HG03196 (cell line): Measurements from ENCODE around the gene GALNT7.
"Not testable (repeated sequence)": the region's sequence is repeated elsewhere in the genome, so short reads cannot be mapped to it uniquely, and the experiment has no call there.

Experiments
- ATAC-seq: cut with Tn5 transposase; IDR thresholded peaks from one replicate; pipeline ENCODE4 v1.9.1; 2021; ENCODE audit not compliant: unreplicated experiment

GALNT7 gene

DNA sequence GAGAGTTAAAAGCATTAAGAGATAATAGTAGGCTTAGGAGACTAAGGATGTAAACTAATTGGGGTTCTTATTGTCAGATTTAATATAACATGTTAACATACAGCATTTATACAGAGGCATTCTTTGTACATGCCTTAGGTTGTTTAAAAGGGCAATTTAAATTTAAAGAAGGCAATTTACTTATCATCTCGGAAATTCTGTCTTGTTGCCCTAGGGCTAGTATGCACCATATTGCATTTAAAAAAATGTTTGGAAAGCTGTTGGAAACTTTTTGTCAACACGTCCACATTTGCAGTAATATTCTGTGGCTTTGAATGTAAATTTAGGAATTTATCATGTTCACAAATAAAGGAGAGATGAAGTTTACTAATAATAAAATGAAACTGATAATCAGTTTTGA is 25.5 kb downstream of the GALNT7 start:
- no peak for ATAC-seq

DNA sequence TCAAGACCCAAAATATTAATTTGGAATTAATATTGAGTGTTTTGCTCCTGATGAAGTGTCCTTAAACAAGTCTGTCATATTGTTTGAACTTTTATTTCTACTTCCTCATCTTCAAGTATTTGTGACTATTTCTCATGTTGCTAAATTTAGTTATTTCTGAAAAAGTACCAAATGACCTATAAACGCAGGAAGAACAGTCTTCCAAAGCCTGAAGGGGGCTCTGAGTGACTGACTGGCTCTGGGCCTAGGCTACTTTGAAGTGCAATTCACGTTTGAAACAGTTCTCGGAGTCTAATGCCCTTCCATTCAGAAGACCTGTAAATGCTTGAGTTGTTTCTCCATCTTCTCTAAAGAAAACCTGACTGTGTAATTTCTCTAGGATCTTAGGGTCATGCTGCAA is 26.5 kb downstream of the GALNT7 start:
- ATAC-seq = no peak

DNA sequence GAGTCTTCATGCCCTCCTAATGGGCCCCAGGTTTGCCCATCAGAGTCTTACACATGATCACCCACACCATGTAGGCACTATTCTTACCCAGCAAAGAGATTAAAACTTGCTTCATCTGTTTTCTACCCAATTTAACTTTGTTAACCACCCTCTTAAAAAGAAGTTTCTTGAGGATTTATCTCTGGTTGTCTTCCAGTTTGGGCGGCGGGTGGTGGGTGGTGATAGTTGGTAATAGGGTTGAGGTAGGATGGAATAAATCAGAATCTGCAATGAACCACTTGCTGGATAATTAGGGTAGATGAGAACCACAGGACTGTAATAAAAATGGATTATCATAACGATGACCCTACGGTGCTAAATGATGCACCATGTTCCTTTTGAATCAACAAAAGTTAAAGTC is 30.9 kb downstream of the GALNT7 start:
- ATAC-seq = no peak

DNA sequence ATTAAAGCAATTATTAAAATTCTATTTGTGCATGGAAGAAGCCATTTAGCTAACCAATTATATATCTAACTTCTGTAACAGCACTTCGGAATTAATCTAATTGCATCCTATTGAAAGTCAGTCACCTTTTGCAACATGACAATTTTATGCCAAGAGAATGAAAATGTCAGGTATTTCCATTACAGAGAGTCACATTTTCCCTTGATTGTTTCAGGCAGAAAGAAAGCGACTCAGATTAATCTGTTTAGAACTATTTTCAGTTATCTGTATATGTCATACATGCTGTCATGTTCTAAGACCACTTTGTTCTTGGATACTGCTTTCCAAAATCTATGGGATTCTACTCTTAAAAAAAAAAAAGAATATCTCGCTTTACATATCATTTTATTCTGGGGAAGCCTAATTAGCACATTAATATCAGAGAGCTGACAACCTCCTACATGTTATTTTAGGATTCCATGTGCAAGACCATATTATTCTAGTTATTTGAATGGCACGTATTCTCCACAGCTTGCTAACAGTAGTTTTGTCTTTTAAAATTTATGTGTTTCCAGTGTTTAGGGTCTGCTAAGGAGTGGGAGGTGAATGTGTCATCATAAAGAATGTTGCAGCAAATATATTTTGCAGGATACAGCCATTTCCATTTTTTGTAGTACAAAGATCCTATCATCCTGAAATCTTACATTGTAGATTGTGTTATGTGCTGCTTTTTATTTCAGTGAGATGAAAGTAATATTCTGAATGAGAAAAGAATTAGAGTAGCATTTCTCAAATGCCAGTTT is 31.7 kb downstream of the GALNT7 start:
- no peak for ATAC-seq

DNA sequence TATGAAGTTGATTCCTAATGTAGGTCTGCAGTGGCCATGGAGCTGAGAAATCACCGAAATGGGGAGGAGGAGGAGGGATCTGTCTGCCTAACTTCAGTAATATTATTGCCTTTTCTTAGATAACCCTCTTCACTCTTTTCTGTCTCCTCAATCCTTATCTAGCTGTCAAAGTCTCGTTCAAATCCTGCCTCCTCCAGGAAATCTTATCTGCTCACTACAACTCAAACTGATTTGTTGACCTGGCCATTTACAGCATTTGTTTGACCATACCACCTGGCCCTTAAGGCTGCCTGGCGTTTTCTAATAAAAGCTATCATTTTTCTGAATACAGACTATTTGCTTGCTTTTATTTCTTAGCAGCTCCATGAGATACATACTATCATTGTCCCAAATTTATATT is 33.8 kb downstream of the GALNT7 start:
- ATAC-seq = no peak

DNA sequence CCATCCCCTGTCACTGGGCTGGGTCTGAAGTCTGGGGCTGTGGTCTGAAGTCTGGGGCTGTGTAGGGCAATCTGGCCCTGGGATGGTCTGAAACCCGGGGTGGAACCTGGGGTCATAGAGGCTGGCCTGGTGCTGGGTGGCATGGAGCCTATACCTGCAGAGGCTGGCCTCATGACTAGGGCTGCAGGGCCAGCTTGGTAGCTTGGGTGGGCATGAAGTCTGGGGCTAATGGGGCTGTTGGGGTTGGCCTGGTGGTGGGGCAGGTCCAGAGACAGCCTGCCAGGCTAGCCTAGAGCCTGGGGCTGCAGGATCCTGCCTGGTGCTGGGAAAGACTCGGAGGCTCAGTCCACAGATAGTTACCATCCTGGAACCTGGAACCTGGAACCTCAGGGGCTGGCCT is 37.0 kb downstream of the GALNT7 start:
- no peak for ATAC-seq

DNA sequence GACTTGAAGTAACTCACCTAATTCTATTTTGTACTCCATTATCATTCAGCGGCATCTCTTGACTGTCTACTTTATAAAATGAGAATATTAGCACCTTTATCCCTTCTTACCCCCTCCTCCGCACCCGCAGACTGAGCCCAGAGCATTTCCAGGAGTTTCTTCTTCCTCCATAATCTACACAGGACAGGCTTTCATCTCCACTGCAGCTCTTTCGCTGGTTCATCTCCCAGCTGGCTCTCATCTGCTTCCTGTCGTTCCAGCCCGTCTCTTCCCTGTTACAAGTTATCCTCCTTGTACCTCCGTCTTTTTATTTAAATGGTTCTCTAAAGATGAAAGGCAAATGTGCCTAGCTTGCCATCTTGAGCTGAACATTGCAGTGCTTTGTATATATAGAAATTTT is 39.8 kb downstream of the GALNT7 start:
- no peak for ATAC-seq

DNA sequence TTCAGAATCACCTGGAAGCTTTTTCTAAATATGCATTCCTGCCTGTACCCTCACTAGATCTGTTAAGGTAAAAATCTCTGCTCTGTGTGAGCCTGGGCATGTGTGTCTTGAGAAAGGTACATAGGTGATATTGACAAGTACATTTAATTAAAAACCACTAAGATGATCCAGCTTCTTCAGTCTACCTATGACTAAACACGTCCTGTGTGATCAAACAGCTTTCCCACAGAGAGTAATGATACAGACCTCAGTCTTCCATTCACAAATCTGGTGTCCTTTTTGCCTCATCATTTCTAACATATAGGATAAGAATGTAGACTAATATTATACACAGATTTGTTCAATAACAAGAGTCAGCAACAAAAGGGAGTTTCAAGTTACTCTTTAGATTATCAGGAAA is 42.6 kb downstream of the GALNT7 start:
- no peak for ATAC-seq

DNA sequence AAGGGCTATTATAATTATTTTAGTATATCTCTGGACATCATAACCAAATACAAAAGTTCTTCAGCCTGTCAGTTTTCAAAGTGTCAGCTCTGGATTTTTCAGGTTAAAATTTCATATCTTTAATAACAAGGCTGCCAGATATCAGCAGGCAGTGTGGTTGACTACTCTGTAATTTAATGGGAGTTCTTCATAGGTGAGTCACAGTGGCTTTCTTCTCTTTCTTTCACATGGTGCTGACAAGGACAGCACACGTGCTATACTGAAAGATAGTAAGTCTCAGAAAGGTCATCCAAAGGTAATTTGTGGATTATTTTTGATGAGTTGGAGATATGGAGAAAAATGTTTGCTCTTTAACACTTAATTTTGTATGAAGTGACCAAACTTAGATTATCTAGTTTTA is 43.2 kb downstream of the GALNT7 start:
- peak; percentile 89 for ATAC-seq

DNA sequence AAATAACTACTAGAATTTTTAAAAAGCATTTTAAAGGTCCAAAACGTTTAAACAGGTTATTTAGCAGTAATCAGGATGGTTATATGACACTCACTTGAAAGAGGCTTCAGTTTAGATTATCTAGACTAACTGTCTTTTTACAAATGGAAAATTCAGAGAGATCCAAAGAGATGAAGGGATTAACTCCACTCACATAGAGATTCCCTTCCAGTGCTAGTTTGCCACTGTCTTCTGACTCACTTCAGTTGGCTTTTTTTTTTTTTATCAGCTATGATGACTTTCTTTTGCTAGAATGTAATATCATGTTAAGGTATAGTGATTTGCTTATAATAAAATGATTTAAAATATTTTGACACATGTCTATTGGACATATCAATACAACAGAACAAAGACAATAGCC is 43.8 kb downstream of the GALNT7 start:
- no peak for ATAC-seq

DNA sequence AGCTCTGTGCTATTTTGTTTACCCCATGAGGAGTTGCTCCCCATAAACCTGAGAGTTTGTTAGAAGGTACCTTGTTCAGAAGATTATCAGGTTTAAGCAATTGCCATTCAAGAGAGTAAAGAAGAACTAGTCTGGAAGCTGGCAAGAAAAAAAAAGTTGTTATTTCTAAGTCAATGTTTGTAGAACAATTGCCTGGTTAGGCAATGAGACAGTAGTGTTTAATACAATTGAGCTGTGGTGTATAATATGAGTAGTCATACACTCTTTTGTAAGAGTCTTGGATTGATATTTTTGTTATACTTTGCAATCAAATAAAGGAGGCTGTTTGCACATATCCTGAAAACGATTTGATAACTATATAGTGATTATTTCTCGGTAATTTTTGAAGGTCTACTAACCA is 44.7 kb downstream of the GALNT7 start:
- no peak for ATAC-seq

DNA sequence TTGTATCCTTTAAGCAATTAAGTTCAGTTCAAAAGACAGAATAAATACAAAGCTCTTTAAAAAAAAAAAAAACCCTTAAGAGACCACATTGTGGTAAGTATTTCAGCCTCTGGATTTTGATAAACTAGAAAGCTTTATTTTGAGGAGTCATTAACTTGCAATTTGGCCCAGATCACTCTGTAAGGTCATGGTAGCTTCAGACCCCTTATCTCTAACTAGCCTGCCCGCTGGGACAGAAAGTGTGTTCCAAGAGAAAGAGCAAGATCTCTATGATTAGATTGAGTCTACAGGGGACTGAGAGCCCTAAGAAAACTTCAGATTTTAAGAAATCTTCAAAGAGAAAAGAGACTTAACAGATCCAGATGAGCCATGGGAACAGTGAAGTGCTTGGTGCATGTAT is 45.6 kb downstream of the GALNT7 start:
- ATAC-seq = no peak

DNA sequence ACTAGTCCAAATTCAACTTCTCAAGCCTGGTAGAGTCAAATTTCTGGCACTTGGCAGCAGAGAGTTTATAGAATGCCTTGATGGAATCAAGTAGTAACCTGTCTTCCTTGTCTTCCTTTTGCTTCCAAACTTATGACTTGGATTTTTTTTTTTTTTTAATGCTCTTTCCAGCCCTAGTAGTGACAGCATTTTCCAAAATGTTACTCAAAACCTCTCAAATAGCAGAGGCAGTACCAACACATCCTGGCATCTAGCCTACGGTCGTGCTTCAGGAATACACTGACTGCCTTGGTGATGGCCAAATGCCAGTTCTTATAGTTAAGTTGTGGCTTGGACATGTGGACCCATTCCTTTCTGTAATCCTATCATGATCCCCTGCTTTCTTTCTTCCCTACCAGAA is 46.0 kb downstream of the GALNT7 start:
- ATAC-seq = no peak

DNA sequence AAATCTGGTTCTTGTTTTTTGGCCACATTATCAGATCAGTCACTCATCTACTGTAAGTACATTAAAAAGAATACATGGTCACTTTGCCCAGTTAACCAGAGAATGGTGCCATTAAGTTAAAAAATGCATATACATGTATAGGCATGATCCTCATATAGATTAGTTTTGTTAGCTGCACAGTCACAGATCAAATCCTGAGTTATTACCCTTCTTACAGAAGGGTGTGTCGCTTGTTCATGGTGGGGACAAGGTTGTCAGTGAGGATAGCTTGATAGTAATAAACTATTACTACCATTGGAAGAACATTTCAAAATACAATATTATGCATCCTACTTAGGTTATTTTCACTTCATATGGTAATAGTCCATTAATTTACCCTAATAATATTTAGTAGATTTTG is 48.5 kb downstream of the GALNT7 start:
- ATAC-seq = no peak

DNA sequence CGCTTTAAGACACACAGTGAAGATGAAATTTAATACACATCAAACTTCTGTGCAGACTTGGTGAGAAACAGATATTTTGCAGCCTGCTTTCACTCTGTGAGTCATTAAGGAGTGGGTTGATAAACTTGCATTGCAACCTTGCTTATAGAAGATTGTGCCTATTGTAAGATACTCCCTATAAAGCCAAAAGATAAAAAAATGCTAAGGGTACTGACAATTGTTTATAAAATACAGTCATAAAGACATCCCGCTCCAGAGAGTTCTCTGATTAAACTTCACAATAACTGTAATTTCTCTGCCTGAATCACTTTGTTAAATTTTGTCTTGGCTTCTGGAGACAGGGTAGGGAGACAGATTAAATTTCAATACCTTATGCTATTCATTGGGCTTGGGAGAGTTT is 49.1 kb downstream of the GALNT7 start:
- no peak for ATAC-seq

DNA sequence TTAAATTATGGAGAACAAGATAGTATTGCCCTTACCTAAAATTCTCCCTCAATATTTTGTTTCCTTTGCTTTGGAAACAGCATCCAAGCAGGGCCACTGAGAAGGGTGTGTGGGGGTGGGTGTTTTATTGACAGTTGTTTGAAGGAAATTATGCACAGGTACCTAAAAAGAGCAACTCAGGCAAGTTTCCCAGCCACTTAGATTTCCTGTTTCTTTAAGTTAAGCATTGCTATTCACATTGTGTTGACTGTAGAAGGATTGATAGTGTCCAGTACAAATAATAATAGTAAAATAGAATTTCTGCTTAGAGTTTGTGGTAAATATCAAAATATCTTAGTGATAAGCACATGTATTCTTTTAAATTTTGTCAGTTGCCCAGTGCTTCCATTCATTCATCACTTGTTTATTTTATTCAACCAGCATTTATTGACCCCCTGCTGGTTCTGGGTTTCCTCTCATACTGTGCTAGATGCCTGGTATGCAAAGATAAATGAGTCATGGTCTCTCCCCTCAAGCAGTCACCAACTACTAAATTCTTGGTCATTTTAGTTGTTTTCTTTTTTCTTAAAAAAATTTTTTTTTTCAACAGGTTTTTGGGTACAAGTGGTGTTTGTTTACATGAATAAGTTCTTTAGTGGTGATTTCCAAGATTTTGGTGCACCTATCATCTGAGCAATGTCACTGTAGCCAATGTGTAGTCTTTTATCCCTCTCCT is 50.0 kb downstream of the GALNT7 start:
- ATAC-seq = no peak

DNA sequence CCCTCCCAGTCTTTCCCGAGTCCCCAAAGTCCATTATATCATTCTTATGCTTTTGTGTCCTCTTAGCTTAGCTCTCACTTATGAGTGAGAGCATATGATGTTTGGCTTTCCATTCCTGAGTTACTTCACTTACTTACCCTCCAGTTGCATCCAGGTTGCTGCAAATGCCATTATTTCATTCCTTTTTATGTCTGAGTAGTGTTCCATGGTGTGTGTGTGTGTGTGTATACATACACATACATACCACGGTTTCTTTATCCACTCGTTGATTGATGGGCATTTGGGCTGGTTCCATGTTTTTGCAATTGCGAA is 50.5 kb downstream of the GALNT7 start:
- not testable (repeated sequence) for ATAC-seq

DNA sequence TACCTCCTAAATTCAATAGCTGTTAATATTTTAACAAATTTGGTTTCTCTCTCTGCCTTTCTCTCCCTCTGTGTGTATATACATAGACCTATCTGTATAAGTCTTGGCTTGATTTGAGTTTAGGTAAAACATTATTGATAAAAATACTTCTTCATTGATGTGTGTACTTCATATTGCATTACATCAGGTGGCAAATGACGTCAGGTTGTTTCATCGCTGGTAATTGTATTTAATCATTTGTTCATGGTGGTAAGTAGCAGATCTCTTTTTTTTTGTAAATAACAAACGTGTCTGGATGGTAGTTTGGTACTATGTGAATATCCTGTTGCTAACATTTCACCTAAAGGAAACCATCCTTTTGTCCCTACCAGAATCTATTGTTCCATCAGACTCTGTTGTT is 55.1 kb downstream of the GALNT7 start:
- ATAC-seq = no peak

DNA sequence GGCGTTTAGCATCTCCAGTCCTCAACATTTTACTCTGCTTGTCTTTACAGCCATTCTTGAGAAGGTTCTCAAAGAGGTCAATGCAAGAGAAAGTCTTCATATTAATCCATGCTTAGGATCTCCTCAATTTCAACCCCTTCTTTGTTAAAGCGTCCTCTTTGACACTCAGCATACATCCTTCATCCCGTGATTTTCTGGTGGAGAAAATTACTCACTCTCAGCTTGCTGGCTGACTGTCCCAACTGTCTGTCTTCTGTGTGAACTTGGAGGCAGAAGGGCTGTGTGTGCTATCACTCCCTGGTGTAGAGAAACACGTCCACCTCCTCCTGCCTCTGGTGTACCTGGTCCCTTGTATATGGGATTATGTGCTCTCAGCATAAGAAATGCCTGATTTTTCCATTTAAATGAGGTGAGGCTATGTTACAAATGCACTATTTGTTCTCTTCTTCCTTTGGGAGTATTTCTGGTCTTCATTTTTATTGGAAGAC is 57.8 kb downstream of the GALNT7 start:
- ATAC-seq = no peak

DNA sequence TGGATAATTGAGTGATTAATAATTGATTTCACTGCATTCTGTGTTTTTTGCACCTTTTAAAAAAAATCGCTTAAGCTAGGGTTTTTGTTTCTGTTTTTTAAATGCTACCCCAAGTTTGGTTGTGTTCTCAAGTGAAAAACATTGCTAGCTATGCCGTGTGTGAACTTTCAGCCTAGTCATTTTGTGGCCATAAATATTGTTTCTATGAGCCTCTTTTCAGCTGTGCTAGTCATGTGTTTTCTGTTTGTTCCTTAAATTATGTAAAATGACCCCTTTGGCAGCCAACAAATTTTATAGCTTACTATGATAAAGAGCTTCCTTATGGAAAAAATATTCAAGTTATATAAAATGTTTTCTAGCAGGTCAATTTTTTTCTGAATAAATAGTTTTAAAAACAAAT is 59.1 kb downstream of the GALNT7 start:
- no peak for ATAC-seq

DNA sequence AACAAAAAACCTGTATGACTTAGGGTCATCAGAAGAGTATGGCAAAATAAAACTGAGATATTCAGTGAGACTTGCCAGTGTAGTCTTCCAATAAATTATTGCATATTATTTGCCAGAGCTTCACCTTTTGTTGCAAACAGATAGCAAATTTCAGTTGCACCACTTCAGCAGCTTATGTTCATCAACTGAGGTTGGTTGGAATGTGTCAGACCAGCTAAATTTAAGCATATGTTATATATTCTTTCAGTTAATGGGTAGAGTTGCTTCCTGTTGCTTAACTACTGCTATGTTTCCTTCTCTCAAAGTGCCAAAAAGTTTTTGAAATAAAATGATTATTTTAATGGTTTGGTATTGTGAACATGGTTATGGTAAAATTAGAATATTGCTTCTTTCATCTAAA is 61.5 kb downstream of the GALNT7 start:
- no peak for ATAC-seq

DNA sequence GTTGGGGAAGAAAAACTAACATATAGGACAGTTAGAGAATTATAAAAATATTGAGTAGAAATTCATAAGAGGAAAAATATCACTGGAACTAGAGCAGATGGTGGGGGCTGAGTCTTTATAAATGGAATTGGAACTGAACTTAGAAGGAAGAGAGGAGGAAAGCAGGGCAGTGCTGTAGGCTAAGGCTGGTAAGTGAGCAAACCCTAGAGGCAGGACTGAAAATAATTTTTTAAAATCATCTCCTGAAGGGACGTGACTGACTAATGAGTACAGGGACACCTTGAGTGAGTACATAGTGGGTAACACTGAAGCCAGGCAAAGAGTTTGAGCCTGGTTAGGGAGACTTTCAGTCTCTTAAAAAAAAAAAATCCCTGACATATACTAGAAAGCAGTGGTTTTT is 63.3 kb downstream of the GALNT7 start:
- no peak for ATAC-seq

DNA sequence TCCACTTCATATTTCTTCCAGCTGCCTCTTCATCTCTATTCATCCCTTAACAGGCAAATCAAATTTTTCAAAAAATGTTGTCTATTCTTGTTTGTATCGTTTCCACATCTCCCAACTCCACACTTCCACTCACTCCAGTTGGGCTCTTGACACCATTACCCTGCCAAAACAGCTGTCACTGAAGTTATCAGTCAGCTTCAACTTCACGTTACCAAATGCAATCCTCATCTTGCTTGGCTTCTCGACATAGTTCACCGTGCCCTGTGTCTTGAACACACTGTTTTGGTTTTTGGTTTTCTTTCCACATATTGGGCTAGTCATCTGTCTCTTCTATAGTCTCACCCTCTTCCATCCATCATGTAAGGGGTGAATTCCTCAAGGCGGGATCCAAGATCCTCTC is 65.2 kb downstream of the GALNT7 start:
- ATAC-seq = no peak
